ENCODE measurements around the gene KRT79.

The KRT79 gene

DNA sequence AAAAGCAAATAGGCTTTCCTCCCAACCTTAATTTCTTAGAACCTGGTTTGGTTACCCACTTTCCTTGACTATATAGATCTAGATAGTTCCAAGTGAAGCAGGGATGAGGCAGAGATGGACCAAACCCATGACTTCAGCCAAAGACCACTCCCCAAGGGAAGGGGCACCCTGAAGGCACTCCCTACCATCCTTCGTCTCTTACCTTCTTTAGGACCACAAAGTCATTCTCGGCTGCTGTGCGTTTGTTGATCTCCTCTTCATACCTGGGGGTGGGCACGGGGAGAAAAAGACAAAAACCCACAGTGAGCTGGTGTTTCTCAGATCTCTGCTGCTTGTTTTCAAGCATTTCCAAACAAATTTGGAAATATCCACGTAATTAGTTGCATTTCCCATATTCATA is 23.6 kb downstream of the KRT79 start:
- ChIA-PET POLR2A (no interaction called here), CTCF (no interaction called here)
- no peak for DNase-seq (ENCODE audit: low read depth, low spot score)
- H3K4me3 ChIP-seq (ENCODE audit: low read depth, low read length) = no peak overlapping the region
- TF ChIP-seq, protein P1, sequence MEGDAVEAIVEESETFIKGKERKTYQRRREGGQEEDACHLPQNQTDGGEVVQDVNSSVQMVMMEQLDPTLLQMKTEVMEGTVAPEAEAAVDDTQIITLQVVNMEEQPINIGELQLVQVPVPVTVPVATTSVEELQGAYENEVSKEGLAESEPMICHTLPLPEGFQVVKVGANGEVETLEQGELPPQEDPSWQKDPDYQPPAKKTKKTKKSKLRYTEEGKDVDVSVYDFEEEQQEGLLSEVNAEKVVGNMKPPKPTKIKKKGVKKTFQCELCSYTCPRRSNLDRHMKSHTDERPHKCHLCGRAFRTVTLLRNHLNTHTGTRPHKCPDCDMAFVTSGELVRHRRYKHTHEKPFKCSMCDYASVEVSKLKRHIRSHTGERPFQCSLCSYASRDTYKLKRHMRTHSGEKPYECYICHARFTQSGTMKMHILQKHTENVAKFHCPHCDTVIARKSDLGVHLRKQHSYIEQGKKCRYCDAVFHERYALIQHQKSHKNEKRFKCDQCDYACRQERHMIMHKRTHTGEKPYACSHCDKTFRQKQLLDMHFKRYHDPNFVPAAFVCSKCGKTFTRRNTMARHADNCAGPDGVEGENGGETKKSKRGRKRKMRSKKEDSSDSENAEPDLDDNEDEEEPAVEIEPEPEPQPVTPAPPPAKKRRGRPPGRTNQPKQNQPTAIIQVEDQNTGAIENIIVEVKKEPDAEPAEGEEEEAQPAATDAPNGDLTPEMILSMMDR (IDR thresholded peaks at IDR 0.05; ENCODE audit: insufficient read depth, low read length, missing control alignments) = no peak

DNA sequence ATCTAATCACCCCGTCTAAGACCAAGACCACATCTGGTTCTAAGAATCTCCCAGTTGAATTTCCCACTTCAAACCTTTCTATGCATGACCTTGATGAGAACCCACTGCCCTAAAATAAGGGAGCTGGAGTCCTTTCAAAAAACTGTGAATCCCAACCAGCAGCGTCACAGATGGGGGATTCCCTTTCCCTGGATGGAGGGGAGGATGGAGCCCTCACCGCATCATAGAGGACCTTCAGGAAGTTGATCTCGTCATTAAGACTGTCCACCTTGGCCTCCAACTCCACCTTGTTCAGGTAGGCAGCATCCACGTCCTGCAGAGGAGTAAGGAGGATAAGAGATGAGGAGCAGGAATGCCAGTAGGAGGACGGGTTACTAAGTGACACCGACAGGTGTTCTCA is 24.9 kb downstream of the KRT79 start:
- ChIA-PET CTCF (no interaction called here), POLR2A (no interaction called here)
- no peak overlapping the region for H3K4me3 ChIP-seq (ENCODE audit: low read depth, low read length)
- TF ChIP-seq, protein P1 (IDR thresholded peaks at IDR 0.05; ENCODE audit: insufficient read depth, low read length, missing control alignments) = no peak
- no peak for DNase-seq (ENCODE audit: low read depth, low spot score)

DNA sequence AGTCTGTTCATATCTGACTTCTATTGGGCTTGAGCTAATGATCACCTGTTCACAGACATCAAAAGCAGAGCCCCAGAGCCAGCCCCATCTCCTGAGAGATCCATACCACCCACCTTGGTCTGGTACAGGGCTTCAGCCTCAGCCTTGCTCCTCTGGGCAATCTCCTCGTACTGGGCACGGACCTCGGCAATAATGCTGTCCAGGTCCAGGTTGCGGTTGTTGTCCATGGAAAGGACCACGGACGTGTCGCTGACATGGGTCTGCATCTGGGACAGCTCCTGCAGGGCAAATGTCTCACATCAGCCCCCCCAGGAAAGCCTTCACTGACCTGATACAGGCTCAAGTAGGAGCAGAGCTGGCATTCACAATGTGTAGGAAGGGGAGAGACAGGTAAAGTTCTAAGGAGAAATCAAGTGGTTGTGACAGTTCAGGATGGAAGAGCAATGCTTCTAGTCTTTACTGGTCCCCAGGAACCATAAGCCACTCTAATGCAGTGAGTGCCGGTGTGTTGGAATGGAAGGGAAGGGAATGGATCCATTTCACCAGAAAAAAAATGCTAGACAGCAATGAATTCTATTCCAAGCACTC is 25.4 kb downstream of the KRT79 start:
- POLR2A ChIA-PET = no interaction called here
- TF ChIP-seq, protein P1 (IDR thresholded peaks at IDR 0.05; ENCODE audit: insufficient read depth, low read length, missing control alignments) = no peak
- CTCF ChIA-PET = interaction anchor here (1.2 kb wide), 1 partner anchor 77 kb away, joined by 3 read pairs; no protein-coding TSS in a partner anchor
- no peak for DNase-seq (ENCODE audit: low read depth, low spot score)
- H3K4me3 ChIP-seq (ENCODE audit: low read depth, low read length) = no peak overlapping the region

DNA sequence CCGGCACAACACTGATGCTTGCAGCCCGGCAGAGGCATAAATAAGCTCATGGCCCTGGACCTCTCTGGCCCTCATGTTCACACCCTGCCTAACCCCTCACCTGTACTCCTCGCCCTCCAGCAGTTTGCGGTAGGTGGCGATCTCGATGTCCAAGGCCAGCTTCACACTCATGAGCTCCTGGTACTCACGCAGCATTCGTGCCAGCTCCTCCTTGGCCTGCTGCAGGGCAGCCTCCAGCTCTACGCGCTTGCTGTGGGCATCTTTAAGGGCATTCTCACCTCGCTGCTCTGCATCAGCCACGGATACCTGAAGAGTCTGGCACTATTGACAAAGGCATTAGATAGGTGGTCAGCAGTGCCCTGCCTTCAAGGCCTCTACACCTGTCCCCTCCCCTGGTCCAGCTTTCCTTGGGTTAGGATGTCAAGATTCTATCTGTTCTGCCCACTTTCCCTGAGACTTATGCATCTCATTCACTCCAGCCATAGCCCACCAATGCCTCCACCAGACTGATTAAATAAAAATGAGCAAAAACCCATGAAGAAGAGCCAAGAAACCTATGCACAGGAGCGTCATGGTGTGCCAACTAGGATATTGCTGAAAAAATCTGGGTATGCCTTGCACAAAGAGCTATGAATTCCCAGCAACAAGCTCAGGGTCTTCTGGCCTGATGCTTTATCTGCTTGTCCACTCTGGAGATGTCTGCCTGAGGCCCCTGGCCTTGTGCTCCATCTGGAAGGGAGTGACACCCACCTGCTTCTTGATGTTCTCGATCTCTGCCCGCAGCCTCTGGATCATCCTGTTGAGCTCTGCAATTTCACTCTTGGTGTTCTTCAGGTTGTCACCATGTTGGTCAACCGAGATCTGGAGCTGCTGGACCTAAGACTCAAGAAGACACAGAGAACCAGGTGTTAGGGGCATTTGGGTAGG is 26.3 kb downstream of the KRT79 start:
- ChIA-PET POLR2A (no interaction called here), CTCF (interaction anchor here (1.2 kb wide), 1 partner anchor 77 kb away, joined by 3 read pairs; no protein-coding TSS in a partner anchor)
- no peak overlapping the region for H3K4me3 ChIP-seq (ENCODE audit: low read depth, low read length)
- TF ChIP-seq, protein P1 (IDR thresholded peaks at IDR 0.05; ENCODE audit: insufficient read depth, low read length, missing control alignments) = no peak
- no peak for DNase-seq (ENCODE audit: low read depth, low spot score)

DNA sequence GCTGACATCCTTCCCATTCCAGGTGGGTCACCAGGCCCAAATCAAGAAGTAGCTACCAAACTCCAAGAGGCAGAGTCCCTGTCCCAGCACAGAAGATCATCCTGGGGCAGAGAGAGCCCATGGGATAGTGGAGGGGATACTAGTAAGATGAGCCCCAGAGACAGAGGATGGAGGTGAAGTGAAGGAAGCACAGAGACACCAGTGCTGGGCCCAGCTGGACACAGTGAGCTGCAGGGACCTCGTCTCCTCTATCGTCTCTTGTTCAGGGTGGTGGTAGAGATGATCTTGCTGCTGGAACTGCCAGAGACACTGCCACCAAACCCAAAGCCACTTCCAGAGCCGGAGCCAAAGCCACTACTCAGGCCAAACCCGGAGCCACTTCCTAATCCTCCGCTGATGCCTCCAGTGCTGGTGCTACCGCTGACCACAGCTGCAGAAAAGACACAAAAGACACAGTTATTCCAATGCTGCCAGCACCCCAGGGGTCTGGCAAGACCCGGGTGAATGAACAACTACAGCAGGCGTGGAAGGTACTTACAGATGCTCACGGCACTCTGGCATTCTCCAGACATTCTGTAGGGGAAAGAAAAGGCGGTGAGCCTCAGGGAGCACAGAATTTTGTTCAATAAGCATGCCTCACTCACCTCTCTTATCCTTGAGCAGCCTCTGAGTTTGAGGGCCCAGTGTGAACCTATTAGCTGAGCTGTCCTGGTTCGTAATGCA is 27.1 kb downstream of the KRT79 start:
- no peak for DNase-seq (ENCODE audit: low read depth, low spot score)
- TF ChIP-seq, protein P1 (IDR thresholded peaks at IDR 0.05; ENCODE audit: insufficient read depth, low read length, missing control alignments) = no peak
- no peak overlapping the region for H3K4me3 ChIP-seq (ENCODE audit: low read depth, low read length)
- CTCF ChIA-PET = no interaction called here
- POLR2A ChIA-PET = no interaction called here
